Mammary epithelial cell (primary cell): ENCODE data around the gene PKP3.

ENCODE experiments used
- EZH2 ChIP-seq: IDR thresholded peaks from 2 replicates; pipeline ENCODE4 v1.6.1; 2012; ENCODE audit warnings: low read length, inconsistent platforms, borderline replicate concordance
- TF ChIP-seq, protein P1 (sequence below), 2 donors: IDR thresholded peaks in 1 of 2; conservative IDR thresholded peaks in 1 of 2; 2 replicates each; pipeline ENCODE4 v1.5.1; 2011 to 2012; ENCODE audit warnings: inconsistent platforms in 2 of 2, low read length in 2 of 2, mild to moderate bottlenecking in 2 of 2, control low read depth in 1 of 2, low read depth in 1 of 2; ENCODE audit not compliant: insufficient read depth in 1 of 2; ENCODE audit errors: extremely low read depth in 1 of 2

- TF ChIP-seq, protein P1, sequence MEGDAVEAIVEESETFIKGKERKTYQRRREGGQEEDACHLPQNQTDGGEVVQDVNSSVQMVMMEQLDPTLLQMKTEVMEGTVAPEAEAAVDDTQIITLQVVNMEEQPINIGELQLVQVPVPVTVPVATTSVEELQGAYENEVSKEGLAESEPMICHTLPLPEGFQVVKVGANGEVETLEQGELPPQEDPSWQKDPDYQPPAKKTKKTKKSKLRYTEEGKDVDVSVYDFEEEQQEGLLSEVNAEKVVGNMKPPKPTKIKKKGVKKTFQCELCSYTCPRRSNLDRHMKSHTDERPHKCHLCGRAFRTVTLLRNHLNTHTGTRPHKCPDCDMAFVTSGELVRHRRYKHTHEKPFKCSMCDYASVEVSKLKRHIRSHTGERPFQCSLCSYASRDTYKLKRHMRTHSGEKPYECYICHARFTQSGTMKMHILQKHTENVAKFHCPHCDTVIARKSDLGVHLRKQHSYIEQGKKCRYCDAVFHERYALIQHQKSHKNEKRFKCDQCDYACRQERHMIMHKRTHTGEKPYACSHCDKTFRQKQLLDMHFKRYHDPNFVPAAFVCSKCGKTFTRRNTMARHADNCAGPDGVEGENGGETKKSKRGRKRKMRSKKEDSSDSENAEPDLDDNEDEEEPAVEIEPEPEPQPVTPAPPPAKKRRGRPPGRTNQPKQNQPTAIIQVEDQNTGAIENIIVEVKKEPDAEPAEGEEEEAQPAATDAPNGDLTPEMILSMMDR (conservative IDR thresholded peaks at IDR 0.05 in 1 of 2, IDR thresholded peaks at IDR 0.05 in 1 of 2; ENCODE audit: extremely low read depth in 1 of 2, insufficient read depth in 1 of 2, low read depth in 1 of 2, low read length in 2 of 2): no peak
- no peak for TF ChIP-seq EZH2
These were observed 25.4 kb downstream of the PKP3 start for GRCh38 chr11:419248-420005.
